Activated T-cell treated with anti-CD3 and anti-CD28 coated beads, Interleukin-2, amount 50 U/mL, for 24 hours (primary cell): ENCODE measurements around the gene INPP4A.

Experiments
- DNase-seq: peaks from one replicate; pipeline ENCODE4 v3.0.0-alpha.2; 2020
- H3K27ac Mint-ChIP-seq: 2 replicates; pipeline ENCODE4 v1.8.0; 2020; ENCODE audit warnings: mild to moderate bottlenecking, mixed read lengths
- H3K27me3 Mint-ChIP-seq: 2 replicates; pipeline ENCODE4 v1.8.0; 2020; ENCODE audit warnings: mixed read lengths
- H3K36me3 Mint-ChIP-seq: 2 replicates; pipeline ENCODE4 v1.8.0; 2020; ENCODE audit warnings: low read depth, mixed read lengths
- H3K4me1 Mint-ChIP-seq: 2 replicates; pipeline ENCODE4 v1.8.0; 2020; ENCODE audit warnings: low read depth, mixed read lengths
- H3K4me3 Mint-ChIP-seq: 2 replicates; pipeline ENCODE4 v1.8.0; 2020; ENCODE audit warnings: mild to moderate bottlenecking, moderate library complexity, mixed read lengths
- H3K9me3 Mint-ChIP-seq: 2 replicates; pipeline ENCODE4 v1.8.0; 2020; ENCODE audit warnings: mixed read lengths

INPP4A gene

GRCh38 chr2:98472961-98473746, 28.5 kb downstream of the INPP4A start:
- peak; percentile 31 for DNase-seq
- H3K9me3 Mint-ChIP-seq, result no peaks in the 10 kb centered on the region
- H3K4me3 Mint-ChIP-seq, result peak overlapping the region; percentile 57
- peaks cover 94% of the 10 kb centered on the region for H3K4me1 Mint-ChIP-seq
- peak overlapping the region; percentile 81 for H3K27ac Mint-ChIP-seq
- no peaks in the 10 kb centered on the region for H3K27me3 Mint-ChIP-seq
- H3K36me3 Mint-ChIP-seq, result peaks cover 18% of the 10 kb centered on the region

- Mint-ChIP-seq H3K4me3 (peak overlapping the region; percentile 57), H3K9me3 (no peaks in the 10 kb centered on the region), H3K36me3 (peaks cover 15% of the 10 kb centered on the region), H3K4me1 (peaks cover 94% of the 10 kb centered on the region), H3K27ac (peak overlapping the region; percentile 81), H3K27me3 (no peaks in the 10 kb centered on the region)
- DNase-seq, result peak; percentile 55
These were observed 29.5 kb downstream of the INPP4A start for GRCh38 chr2:98473995-98474780.

GRCh38 chr2:98474979-98475632, 30.4 kb downstream of the INPP4A start:
- DNase-seq, result no peak
- no peaks in the 10 kb centered on the region for H3K9me3 Mint-ChIP-seq
- no peaks in the 10 kb centered on the region for H3K27me3 Mint-ChIP-seq
- H3K4me3 Mint-ChIP-seq, result no peak overlapping the region
- peaks cover 11% of the 10 kb centered on the region for H3K36me3 Mint-ChIP-seq
- peaks cover 98% of the 10 kb centered on the region for H3K4me1 Mint-ChIP-seq
- H3K27ac Mint-ChIP-seq, result peak overlapping the region; percentile 90

- Mint-ChIP-seq H3K27ac (peak overlapping the region; percentile 90), H3K9me3 (no peaks in the 10 kb centered on the region), H3K4me1 (peaks cover 100% of the 10 kb centered on the region), H3K36me3 (peaks cover 6% of the 10 kb centered on the region), H3K27me3 (no peaks in the 10 kb centered on the region), H3K4me3 (no peak overlapping the region)
- peak; percentile 32 for DNase-seq
These were observed 31.7 kb downstream of the INPP4A start for GRCh38 chr2:98476192-98476868.

GRCh38 chr2:98477036-98477435, 32.4 kb downstream of the INPP4A start:
- no peaks in the 10 kb centered on the region for H3K9me3 Mint-ChIP-seq
- no peak overlapping the region for H3K4me3 Mint-ChIP-seq
- H3K27ac Mint-ChIP-seq, result peak overlapping the region; percentile 90
- peaks cover 6% of the 10 kb centered on the region for H3K36me3 Mint-ChIP-seq
- no peaks in the 10 kb centered on the region for H3K27me3 Mint-ChIP-seq
- H3K4me1 Mint-ChIP-seq, result peaks cover 99% of the 10 kb centered on the region
- DNase-seq, result peak; percentile 29

- Mint-ChIP-seq H3K36me3 (peaks cover 6% of the 10 kb centered on the region), H3K4me3 (no peak overlapping the region)
These were observed 32.8 kb downstream of the INPP4A start for GRCh38 chr2:98477506-98477905.

GRCh38 chr2:98478088-98478551, 33.5 kb downstream of the INPP4A start:
- peak; percentile 28 for DNase-seq
- Mint-ChIP-seq H3K4me3 (peak overlapping the region; percentile 4), H3K4me1 (peaks cover 99% of the 10 kb centered on the region), H3K9me3 (no peaks in the 10 kb centered on the region), H3K27me3 (no peaks in the 10 kb centered on the region), H3K27ac (peak overlapping the region; percentile 90), H3K36me3 (peaks cover 6% of the 10 kb centered on the region)

More at GRCh38 chr2:98477506-98477905, 32.8 kb downstream of the INPP4A start:
- Mint-ChIP-seq H3K27ac (peak overlapping the region; percentile 90), H3K27me3 (no peaks in the 10 kb centered on the region), H3K9me3 (no peaks in the 10 kb centered on the region), H3K4me1 (peaks cover 99% of the 10 kb centered on the region)
- DNase-seq, result peak; percentile 29

- Mint-ChIP-seq H3K4me1 (peaks cover 99% of the 10 kb centered on the region), H3K27ac (peak overlapping the region; percentile 90), H3K4me3 (no peak overlapping the region), H3K36me3 (peaks cover 6% of the 10 kb centered on the region), H3K9me3 (no peaks in the 10 kb centered on the region), H3K27me3 (no peaks in the 10 kb centered on the region)
- peak; percentile 44 for DNase-seq
These were observed 34.2 kb downstream of the INPP4A start for GRCh38 chr2:98478907-98479306.

GRCh38 chr2:98479371-98479770, 34.7 kb downstream of the INPP4A start:
- no peak for DNase-seq
- Mint-ChIP-seq H3K4me1 (peaks cover 99% of the 10 kb centered on the region), H3K27me3 (no peaks in the 10 kb centered on the region), H3K4me3 (peak overlapping the region; percentile 49), H3K9me3 (no peaks in the 10 kb centered on the region), H3K36me3 (peaks cover 6% of the 10 kb centered on the region), H3K27ac (peak overlapping the region; percentile 90)

GRCh38 chr2:98479959-98480524, 35.4 kb downstream of the INPP4A start:
- Mint-ChIP-seq H3K27me3 (no peaks in the 10 kb centered on the region), H3K9me3 (no peaks in the 10 kb centered on the region), H3K4me3 (peak overlapping the region; percentile 49), H3K27ac (peak overlapping the region; percentile 90), H3K4me1 (peaks cover 99% of the 10 kb centered on the region), H3K36me3 (peaks cover 6% of the 10 kb centered on the region)
- DNase-seq, result peak; percentile 66

GRCh38 chr2:98480598-98480997, 35.9 kb downstream of the INPP4A start:
- Mint-ChIP-seq H3K4me1 (peaks cover 99% of the 10 kb centered on the region), H3K27me3 (no peaks in the 10 kb centered on the region), H3K4me3 (no peak overlapping the region), H3K36me3 (peaks cover 6% of the 10 kb centered on the region), H3K9me3 (no peaks in the 10 kb centered on the region), H3K27ac (peak overlapping the region; percentile 90)
- no peak for DNase-seq

- DNase-seq, result no peak
- H3K4me3 Mint-ChIP-seq, result no peak overlapping the region
- H3K27ac Mint-ChIP-seq, result peak overlapping the region; percentile 87
- no peaks in the 10 kb centered on the region for H3K27me3 Mint-ChIP-seq
- H3K4me1 Mint-ChIP-seq, result peaks cover 97% of the 10 kb centered on the region
- peaks cover 4% of the 10 kb centered on the region for H3K36me3 Mint-ChIP-seq
- H3K9me3 Mint-ChIP-seq, result no peaks in the 10 kb centered on the region
These were observed 37.7 kb downstream of the INPP4A start for GRCh38 chr2:98482362-98482761.

GRCh38 chr2:98483257-98483861, 38.7 kb downstream of the INPP4A start:
- no peaks in the 10 kb centered on the region for H3K27me3 Mint-ChIP-seq
- no peaks in the 10 kb centered on the region for H3K36me3 Mint-ChIP-seq
- DNase-seq, result peak; percentile 50
- H3K4me3 Mint-ChIP-seq, result peak overlapping the region; percentile 31
- peak overlapping the region; percentile 87 for H3K27ac Mint-ChIP-seq
- peaks cover 97% of the 10 kb centered on the region for H3K4me1 Mint-ChIP-seq
- no peaks in the 10 kb centered on the region for H3K9me3 Mint-ChIP-seq
